Measurements from ENCODE around the gene SUGCT.

The SUGCT gene

DNA sequence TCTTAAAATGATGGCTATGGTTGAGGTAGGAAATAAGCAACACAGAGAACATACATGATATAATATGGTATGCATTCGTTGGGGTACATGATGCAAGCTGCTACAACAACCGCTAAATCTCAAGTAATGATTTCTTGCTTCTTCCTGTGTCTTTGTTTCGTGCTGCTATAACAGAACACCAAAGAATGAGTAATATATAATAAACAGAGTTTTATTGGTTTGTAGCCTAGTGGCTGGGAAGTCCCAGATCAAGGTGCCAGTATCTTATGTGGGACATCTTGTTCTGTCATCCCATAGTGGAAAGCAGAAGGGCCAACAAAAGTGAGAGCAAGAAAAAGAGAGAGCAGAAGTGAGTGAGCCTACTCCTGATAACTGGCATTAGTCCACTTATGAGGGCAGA lies 689.7 kb downstream of the SUGCT start:
- H3K9me3 ChIP-seq (ENCODE audit: control insufficient read depth, insufficient read depth, low read length) = no peaks in the 10 kb centered on the region
- H3K4me3 ChIP-seq (ENCODE audit: low read depth, low read length) = no peak overlapping the region
- peaks cover 20% of the 10 kb centered on the region for H3K4me1 ChIP-seq (ENCODE audit: control insufficient read depth, insufficient read depth, low read length)
- H3K27me3 ChIP-seq (ENCODE audit: control insufficient read depth, insufficient read depth, low read length) = no peaks in the 10 kb centered on the region
- H3K27ac ChIP-seq (ENCODE audit: low read depth, low read length) = no peak overlapping the region
- no peak overlapping the region for H3K9ac ChIP-seq (ENCODE audit: low read depth, low read length)
- H3K36me3 ChIP-seq (ENCODE audit: control insufficient read depth, insufficient read depth, low read length) = no peaks in the 10 kb centered on the region

DNA sequence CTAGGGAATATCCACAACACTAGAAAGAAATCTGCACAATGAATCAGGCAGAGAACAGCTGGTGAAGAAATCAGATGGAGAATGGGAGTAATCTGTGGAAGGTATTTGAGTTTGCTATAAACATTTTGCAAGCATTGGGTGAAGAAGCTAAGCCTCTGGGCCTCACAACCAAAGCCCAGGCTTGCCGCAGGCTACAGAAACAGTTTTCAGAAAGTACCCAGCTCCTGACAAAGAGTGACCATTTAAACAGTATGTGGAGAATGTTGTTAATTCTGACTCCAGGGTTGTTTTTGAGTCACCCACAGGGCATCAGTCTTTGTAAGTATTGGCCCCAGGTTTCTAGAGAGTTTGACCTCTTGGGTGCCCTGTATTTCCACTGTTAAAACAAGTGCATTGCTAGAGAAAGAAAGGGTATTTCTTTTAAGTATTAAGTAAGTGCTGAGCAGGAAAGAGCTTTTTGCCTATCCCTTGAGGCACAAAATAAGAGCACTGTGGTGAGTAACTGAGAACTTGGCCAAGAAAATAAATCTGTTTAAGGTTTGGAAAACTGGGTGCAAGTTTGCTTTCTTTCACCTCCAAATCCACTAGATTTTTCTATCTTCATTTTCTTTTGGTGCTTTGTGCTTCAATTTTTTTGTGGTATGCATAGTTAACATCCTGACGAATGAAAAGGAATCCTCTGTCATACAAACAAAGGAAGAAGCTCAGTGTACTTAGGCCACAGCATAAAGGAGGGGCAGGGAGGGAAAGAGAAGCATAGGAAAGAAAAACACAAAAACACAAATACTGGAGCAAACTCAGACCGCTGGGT lies 691.8 kb downstream of the SUGCT start:
- Histone ChIP-seq H3K9ac (ENCODE audit: low read depth, low read length) (no peak overlapping the region), H3K9me3 (ENCODE audit: control insufficient read depth, insufficient read depth, low read length) (no peaks in the 10 kb centered on the region), H3K4me1 (ENCODE audit: control insufficient read depth, insufficient read depth, low read length) (peaks cover 20% of the 10 kb centered on the region), H3K36me3 (ENCODE audit: control insufficient read depth, insufficient read depth, low read length) (no peaks in the 10 kb centered on the region), H3K27me3 (ENCODE audit: control insufficient read depth, insufficient read depth, low read length) (no peaks in the 10 kb centered on the region), H3K27ac (ENCODE audit: low read depth, low read length) (peak overlapping the region; percentile 62), H3K4me3 (ENCODE audit: low read depth, low read length) (no peak overlapping the region)

DNA sequence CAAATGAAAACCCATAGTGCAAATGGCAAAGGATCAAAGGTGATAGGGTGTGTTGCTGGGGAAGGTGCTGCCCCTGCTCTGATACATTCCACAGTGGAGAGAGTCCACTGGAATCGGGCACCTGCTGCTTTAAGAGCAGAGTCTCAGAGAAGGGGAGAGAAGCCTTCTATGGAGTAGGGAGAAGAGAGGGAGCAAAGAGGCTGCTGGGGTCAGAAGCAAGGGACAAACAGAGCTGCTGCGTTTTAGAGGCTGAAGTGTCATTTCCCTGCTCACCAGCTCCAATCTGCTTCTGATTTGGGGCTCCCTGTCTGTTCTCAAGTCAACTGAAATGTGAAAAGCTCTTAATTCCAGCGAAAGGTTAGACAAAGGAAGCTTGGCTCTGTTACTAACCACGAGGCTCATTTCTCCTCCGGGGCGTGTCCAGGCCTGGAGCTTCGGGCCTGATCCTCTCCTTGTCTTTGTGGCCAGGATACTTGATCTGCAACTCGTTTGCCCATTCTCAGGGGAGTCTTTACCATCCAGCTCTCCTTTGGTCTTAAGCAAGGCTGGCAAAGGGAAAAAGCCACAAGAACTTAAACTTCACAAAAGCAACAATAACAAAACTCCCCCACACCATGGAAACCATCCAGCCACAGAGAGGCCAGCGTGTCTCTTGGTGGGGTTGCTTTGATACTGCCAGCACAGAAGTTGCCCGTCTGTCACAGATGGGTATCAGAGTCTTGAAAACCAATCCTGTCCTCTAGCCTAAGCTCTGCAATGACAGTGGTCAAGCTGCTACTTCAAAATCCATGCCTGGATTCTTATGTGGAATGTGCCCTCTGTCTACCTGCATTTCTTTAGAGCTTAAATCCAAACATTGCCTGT lies 692.6 kb downstream of the SUGCT start:
- Histone ChIP-seq H3K9ac (ENCODE audit: low read depth, low read length) (0 out of 2 replicates have a peak overlapping the region, but pooled peaks have one; percentile 26), H3K27ac (ENCODE audit: low read depth, low read length) (no peak overlapping the region), H3K27me3 (ENCODE audit: control insufficient read depth, insufficient read depth, low read length) (no peaks in the 10 kb centered on the region), H3K9me3 (ENCODE audit: control insufficient read depth, insufficient read depth, low read length) (no peaks in the 10 kb centered on the region), H3K4me1 (ENCODE audit: control insufficient read depth, insufficient read depth, low read length) (peaks cover 20% of the 10 kb centered on the region), H3K36me3 (ENCODE audit: control insufficient read depth, insufficient read depth, low read length) (no peaks in the 10 kb centered on the region), H3K4me3 (ENCODE audit: low read depth, low read length) (no peak overlapping the region)

DNA sequence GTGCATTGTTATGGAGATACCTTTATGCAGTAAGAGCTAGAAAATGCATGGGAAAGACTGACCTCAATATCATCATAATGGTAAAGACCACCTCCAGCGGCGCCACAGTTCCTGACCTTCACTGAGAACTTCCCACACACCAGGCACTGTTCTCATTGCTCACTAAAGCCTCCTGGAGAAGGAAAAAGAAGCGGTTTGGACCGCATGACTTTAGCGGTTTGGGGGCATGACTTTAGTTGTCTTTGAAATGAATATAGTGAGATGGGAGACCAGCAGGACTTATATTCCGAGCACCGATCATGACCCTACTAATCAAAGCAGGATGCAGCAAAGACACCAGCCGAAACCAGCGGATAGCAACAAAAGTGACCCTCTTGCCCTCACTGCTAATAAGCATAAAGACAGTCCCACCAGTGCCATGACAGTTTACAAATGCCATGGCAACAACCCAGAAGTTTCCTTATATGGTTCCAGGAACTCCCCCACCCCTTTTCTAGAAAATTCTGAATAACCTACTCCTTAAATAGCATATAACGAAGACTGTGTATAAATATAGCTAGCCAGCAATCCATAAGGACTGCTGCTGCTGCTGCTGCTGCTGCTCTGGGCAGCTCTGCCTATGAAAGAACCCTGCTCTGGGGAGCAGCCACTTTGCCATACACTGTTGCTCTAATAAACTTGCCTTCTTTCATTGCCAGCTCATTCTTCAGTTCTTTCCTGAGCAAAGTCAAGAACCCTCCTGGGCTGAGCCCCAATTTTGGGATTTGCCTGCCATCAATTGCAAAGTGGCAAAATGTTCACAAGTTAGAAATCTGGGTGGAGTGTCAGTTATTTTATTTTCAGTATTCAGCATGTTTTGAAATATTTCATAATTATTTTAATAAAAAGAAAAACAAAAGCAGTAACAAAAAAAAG lies 694.1 kb downstream of the SUGCT start:
- peaks cover 31% of the 10 kb centered on the region for H3K4me1 ChIP-seq (ENCODE audit: control insufficient read depth, insufficient read depth, low read length)
- no peaks in the 10 kb centered on the region for H3K36me3 ChIP-seq (ENCODE audit: control insufficient read depth, insufficient read depth, low read length)
- no peaks in the 10 kb centered on the region for H3K27me3 ChIP-seq (ENCODE audit: control insufficient read depth, insufficient read depth, low read length)
- H3K4me3 ChIP-seq (ENCODE audit: low read depth, low read length) = no peak overlapping the region
- no peak overlapping the region for H3K27ac ChIP-seq (ENCODE audit: low read depth, low read length)
- no peak overlapping the region for H3K9ac ChIP-seq (ENCODE audit: low read depth, low read length)
- H3K9me3 ChIP-seq (ENCODE audit: control insufficient read depth, insufficient read depth, low read length) = no peaks in the 10 kb centered on the region

DNA sequence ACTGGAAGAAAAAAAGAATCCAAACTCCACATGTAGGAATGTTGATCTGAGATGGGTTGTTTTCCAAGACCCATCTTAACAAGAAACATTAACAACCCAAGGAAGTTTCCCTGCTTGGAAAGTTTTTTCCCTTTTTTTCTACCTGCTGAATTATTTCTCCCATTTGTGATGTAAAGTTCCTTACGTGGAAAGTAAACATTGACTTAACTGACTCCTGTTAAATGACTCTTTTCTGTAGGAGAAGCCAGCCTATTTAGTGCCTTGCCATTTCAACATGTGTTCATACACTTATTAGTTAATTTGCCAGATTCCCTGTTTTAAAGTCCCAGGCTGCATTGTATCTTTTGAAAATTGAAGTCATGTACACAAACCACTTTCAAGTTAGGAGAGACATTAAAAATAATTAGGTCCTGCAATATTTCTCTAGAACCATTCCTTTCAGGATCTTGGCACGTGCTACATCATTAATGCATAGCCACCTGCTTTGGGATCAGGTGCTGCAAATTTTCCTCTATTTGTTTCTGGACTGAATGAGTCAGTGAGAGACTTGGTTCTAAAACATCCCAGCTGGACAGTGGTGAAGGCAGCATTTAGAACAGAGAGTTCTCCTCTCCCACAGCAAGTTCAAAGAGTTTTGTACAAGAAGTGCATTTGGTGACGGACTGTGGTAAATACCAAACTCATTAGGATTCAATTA lies 698.5 kb downstream of the SUGCT start:
- Histone ChIP-seq H3K4me3 (ENCODE audit: low read depth, low read length) (no peak overlapping the region; the same call in 1 of the 2 replicates), H3K9ac (ENCODE audit: low read depth, low read length) (no peak overlapping the region), H3K27me3 (ENCODE audit: control insufficient read depth, insufficient read depth, low read length) (no peaks in the 10 kb centered on the region), H3K9me3 (ENCODE audit: control insufficient read depth, insufficient read depth, low read length) (no peaks in the 10 kb centered on the region), H3K27ac (ENCODE audit: low read depth, low read length) (no peak overlapping the region), H3K4me1 (ENCODE audit: control insufficient read depth, insufficient read depth, low read length) (peaks cover 17% of the 10 kb centered on the region), H3K36me3 (ENCODE audit: control insufficient read depth, insufficient read depth, low read length) (no peaks in the 10 kb centered on the region)

DNA sequence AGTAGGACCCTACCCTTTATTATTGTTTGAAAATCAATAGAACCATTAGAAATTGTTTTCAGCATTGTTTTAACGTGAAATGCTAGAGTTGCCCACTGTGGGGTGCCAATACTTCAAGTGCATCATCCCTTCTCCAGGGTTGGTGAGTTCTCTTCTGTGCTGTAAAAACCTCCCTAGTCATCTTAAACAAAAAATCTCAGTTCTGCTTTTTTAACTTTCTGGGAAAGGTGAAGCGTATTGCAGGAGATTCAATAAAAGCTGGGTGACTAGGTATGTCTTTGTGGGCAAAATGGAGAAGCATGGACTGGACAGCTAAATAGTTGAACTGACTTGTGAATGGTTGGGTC lies 699.1 kb downstream of the SUGCT start:
- Histone ChIP-seq H3K4me1 (ENCODE audit: control insufficient read depth, insufficient read depth, low read length) (peaks cover 17% of the 10 kb centered on the region), H3K27me3 (ENCODE audit: control insufficient read depth, insufficient read depth, low read length) (no peaks in the 10 kb centered on the region), H3K9ac (ENCODE audit: low read depth, low read length) (no peak overlapping the region), H3K27ac (ENCODE audit: low read depth, low read length) (no peak overlapping the region), H3K36me3 (ENCODE audit: control insufficient read depth, insufficient read depth, low read length) (no peaks in the 10 kb centered on the region), H3K9me3 (ENCODE audit: control insufficient read depth, insufficient read depth, low read length) (no peaks in the 10 kb centered on the region), H3K4me3 (ENCODE audit: low read depth, low read length) (no peak overlapping the region)

DNA sequence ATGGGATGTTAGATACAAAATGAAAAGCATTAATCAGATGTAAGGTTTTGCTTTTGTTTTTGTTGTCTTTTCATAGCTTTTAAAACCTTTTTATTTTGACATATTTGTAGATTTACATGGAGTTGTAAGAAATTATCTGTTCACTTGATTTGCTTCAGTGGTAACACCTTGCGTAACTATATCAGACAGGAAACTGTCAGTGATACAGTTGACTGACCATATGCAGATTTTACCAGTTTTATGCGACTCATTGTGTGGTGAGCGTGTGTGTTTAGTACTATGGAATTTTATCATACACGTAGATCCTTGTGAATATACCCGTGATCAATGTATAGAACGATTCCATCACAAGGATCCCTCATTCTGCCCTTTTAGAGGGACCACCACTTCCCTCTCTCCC lies 701.4 kb downstream of the SUGCT start:
- H3K9ac ChIP-seq (ENCODE audit: low read depth, low read length) = no peak overlapping the region
- no peaks in the 10 kb centered on the region for H3K36me3 ChIP-seq (ENCODE audit: control insufficient read depth, insufficient read depth, low read length)
- no peaks in the 10 kb centered on the region for H3K9me3 ChIP-seq (ENCODE audit: control insufficient read depth, insufficient read depth, low read length)
- H3K27me3 ChIP-seq (ENCODE audit: control insufficient read depth, insufficient read depth, low read length) = no peaks in the 10 kb centered on the region
- H3K27ac ChIP-seq (ENCODE audit: low read depth, low read length) = no peak overlapping the region
- no peak overlapping the region for H3K4me3 ChIP-seq (ENCODE audit: low read depth, low read length)
- peaks cover 17% of the 10 kb centered on the region for H3K4me1 ChIP-seq (ENCODE audit: control insufficient read depth, insufficient read depth, low read length)

DNA sequence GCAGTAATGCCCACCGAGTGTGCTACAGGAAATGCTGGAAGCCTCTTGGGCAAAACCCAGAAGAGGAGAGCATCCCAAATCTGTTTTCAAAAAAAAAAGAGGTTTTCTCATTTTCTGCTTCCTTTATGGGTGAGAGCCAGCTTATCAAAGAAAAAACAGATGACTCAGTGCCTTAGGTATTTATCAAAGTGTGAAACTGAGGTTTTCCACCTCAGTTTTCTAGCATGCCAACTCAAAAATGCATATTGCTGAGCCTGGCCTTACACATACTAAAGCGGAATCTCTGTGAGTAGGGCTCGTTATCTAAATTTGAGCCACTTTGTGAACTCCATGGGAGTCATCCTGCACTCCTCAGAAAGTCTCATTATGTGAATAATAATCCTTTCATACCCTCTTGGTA lies 705.1 kb downstream of the SUGCT start:
- peaks cover 4% of the 10 kb centered on the region; the same call in 1 of the 2 replicates for H3K4me1 ChIP-seq (ENCODE audit: control insufficient read depth, insufficient read depth, low read length)
- H3K4me3 ChIP-seq (ENCODE audit: low read depth, low read length) = no peak overlapping the region
- H3K27me3 ChIP-seq (ENCODE audit: control insufficient read depth, insufficient read depth, low read length) = no peaks in the 10 kb centered on the region
- no peaks in the 10 kb centered on the region for H3K9me3 ChIP-seq (ENCODE audit: control insufficient read depth, insufficient read depth, low read length)
- H3K27ac ChIP-seq (ENCODE audit: low read depth, low read length) = no peak overlapping the region
- H3K9ac ChIP-seq (ENCODE audit: low read depth, low read length) = no peak overlapping the region
- H3K36me3 ChIP-seq (ENCODE audit: control insufficient read depth, insufficient read depth, low read length) = no peaks in the 10 kb centered on the region

DNA sequence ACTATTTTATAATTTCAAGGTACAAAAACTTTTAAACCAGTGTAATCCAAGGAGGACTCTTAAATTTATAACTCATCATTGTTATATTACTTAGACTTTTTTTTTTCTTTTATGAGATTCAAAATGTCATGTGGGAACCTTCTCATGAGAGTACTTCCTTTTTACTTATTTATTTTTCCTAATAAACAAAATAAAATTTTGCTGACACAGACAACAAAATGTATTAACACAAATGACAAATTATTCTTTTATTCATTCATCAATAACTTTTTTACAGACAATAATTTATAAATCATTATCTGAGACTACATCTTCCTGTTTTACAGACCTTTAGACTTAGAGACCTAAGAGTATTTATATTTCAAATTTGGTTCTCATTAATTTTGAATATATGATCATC lies 706.2 kb downstream of the SUGCT start:
- H3K36me3 ChIP-seq (ENCODE audit: control insufficient read depth, insufficient read depth, low read length) = no peaks in the 10 kb centered on the region
- no peak overlapping the region for H3K27ac ChIP-seq (ENCODE audit: low read depth, low read length)
- H3K9me3 ChIP-seq (ENCODE audit: control insufficient read depth, insufficient read depth, low read length) = no peaks in the 10 kb centered on the region
- H3K27me3 ChIP-seq (ENCODE audit: control insufficient read depth, insufficient read depth, low read length) = no peaks in the 10 kb centered on the region
- no peaks in the 10 kb centered on the region for H3K4me1 ChIP-seq (ENCODE audit: control insufficient read depth, insufficient read depth, low read length)
- no peak overlapping the region for H3K9ac ChIP-seq (ENCODE audit: low read depth, low read length)
- H3K4me3 ChIP-seq (ENCODE audit: low read depth, low read length) = no peak overlapping the region

DNA sequence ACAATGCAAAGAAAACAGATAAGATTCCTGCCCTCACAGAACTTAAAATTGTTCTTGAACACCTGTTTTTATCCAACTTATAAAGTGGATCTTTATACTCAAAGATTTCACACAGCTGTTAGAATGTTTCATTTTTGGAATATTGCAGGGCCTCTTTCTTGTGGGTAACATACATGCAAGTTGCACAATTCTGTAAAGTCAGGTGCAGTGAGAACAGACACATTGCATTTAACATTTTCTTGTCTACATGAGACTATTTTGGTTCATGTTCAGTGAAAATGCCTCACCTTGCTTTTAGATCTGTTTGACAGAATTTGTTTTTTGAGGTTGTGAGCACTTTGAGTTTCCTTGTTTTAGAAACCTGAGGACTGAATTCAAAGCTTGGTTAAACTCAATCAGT lies 707.8 kb downstream of the SUGCT start:
- Histone ChIP-seq H3K27me3 (ENCODE audit: control insufficient read depth, insufficient read depth, low read length) (no peaks in the 10 kb centered on the region), H3K4me3 (ENCODE audit: low read depth, low read length) (no peak overlapping the region), H3K4me1 (ENCODE audit: control insufficient read depth, insufficient read depth, low read length) (no peaks in the 10 kb centered on the region), H3K9me3 (ENCODE audit: control insufficient read depth, insufficient read depth, low read length) (no peaks in the 10 kb centered on the region), H3K36me3 (ENCODE audit: control insufficient read depth, insufficient read depth, low read length) (no peaks in the 10 kb centered on the region), H3K9ac (ENCODE audit: low read depth, low read length) (no peak overlapping the region), H3K27ac (ENCODE audit: low read depth, low read length) (no peak overlapping the region)
